Stomach (tissue), 9 donors: ENCODE measurements around the gene ETV3L. TPM values are rescaled to one million over a fixed set of nuclear protein-coding genes. Genes with fewer than 3 reads are reported as not detected.

Source experiments
- DNase-seq, 2 donors: peaks; one replicate each; pipeline versions ENCODE4 v3.0.0 to v3.0.0-alpha.2; 2013 to 2019
- H3K27ac ChIP-seq, 5 donors: fragments of 200-600 bp in 4 of 5; sonication (generic) in 4 of 5; one replicate each; pipeline ENCODE4 v1.5.1; 2013 to 2019; ENCODE audit warnings: mild to moderate bottlenecking in 1 of 5, moderate library complexity in 1 of 5
- H3K27me3 ChIP-seq, 3 donors: fragments of 200-600 bp; sonication (generic); one replicate each; pipeline ENCODE4 v1.5.1; 2017 to 2019; ENCODE audit warnings: mixed run types in 1 of 3
- H3K36me3 ChIP-seq, 4 donors: fragments of 200-600 bp; sonication (generic); 1 replicate in 3 of 4; 2 replicates in 1 of 4; pipeline ENCODE4 v1.5.1; 2016 to 2019
- H3K4me1 ChIP-seq, 4 donors: fragments of 200-600 bp; sonication (generic); one replicate each; pipeline ENCODE4 v1.5.1; 2016 to 2019
- H3K4me3 ChIP-seq, 4 donors: fragments of 200-600 bp; sonication (generic) in 3 of 4; one replicate each; pipeline ENCODE4 v1.5.1; 2016 to 2019; ENCODE audit warnings: mild to moderate bottlenecking in 1 of 4
- H3K9me3 ChIP-seq, 4 donors: fragments of 200-600 bp; sonication (generic); one replicate each; pipeline ENCODE4 v1.5.1; 2016 to 2019
- CTCF ChIP-seq, 7 experiments: fragments of 450-650 bp in 4 of 7; fragments of 200-600 bp in 3 of 7; sonication (generic) in 3 of 7; IDR thresholded peaks; one replicate each; pipeline ENCODE4 v1.5.1; 2016 to 2019; ENCODE audit warnings: antibody characterized with exemption in 7 of 7, control low read depth in 2 of 7, mild to moderate bottlenecking in 1 of 7
- EP300 ChIP-seq: sonication (generic); formaldehyde crosslinking; IDR thresholded peaks from one replicate; pipeline ENCODE4 v1.6.1; 2017; ENCODE audit warnings: antibody characterized with exemption
- POLR2A ChIP-seq, 4 donors: fragments of 450-650 bp; IDR thresholded peaks; one replicate each; pipeline ENCODE4 v1.6.1; 2016; ENCODE audit warnings: antibody characterized with exemption in 4 of 4, control low read depth in 2 of 4, mild to moderate bottlenecking in 1 of 4, moderate library complexity in 1 of 4
- POLR2AphosphoS5 ChIP-seq, 3 donors: sonication (generic); formaldehyde crosslinking; IDR thresholded peaks; one replicate each; pipeline ENCODE4 v1.6.1; 2016; ENCODE audit warnings: antibody characterized with exemption in 3 of 3
- WGBS, 5 donors: extraction: QIAGEN DNeasy Blood & Tissue Kit in 3 of 5; methylation state at CpG; one replicate each; pipeline versions ENCODE4 v1.1.5 to v1.1.7; 2013 to 2018; 5-methylcytosine and 5-hydroxymethylcytosine counted together
- intact Hi-C: fragments of 100-400 bp; cut with DNase I; formaldehyde crosslinking; loops from one replicate; pipeline ENCODE4 v1.15.1; 2023; ENCODE audit warnings: low total_unique reads
- polyA plus RNA-seq, 3 donors: library from polyadenylated mRNA; stranded (reverse); fragments of 200-250 nt; gene quantifications; one replicate each; pipeline ENCODE4 v1.2.3, GENCODE V29; 2013
- total RNA-seq, 5 donors: library from RNA; depleted of rRNA; stranded (reverse); fragments of >200 nt; gene quantifications; one replicate each; pipeline versions ENCODE4 v1.1.0 to v1.2.3, GENCODE V29; 2014 to 2016
- donor health status: healthy with polysubstance abuse.
- donor health status: Bipolar disorder and iron deficiency.
- donor health status: healthy.

Gene ETV3L
- total and polyA plus RNA-seq, 8 donors = not detected

DNA sequence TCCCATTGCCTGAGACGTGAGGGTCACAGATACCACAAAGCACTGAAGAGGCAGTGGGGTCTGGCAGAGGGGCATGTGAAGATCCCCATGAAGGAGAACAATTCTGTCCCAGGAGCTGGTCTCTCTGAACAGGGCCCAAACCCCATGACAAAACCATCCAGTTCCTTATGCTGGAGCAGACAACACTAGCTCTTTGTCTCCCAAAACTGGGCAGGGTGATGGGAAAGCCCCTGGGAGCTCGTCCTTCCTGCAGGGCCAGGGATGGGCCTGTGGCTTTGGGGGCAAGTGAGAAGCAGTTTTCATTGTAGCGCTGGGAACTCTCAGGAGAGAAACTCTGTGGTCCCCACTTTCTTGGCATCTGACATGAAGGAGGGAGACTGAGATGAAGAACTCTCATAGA, 8.8 kb downstream of the ETV3L start:
- TF ChIP-seq POLR2A (IDR thresholded peaks at IDR 0.05) (no peak), POLR2AphosphoS5 (IDR thresholded peaks at IDR 0.05) (no peak), EP300 (no peak), CTCF (IDR thresholded peaks at IDR 0.05) (no peak)
- peaks cover 3 to 15% (median 11%) of the 10 kb centered on the region in 4 donors for H3K4me1 ChIP-seq
- DNase-seq = no peak
- H3K36me3 ChIP-seq = no peaks in the 10 kb centered on the region
- intact Hi-C loops = no loop called here
- no peak overlapping the region for H3K4me3 ChIP-seq
- H3K9me3 ChIP-seq = no peaks in the 10 kb centered on the region
- 59 to 68% (median 62%) methylated on average over 3 of the region's 3 CpGs for WGBS, 5 donors
- H3K27ac ChIP-seq = no peak overlapping the region
- peaks cover 0 to 5% (median 0%) of the 10 kb centered on the region in 3 donors for H3K27me3 ChIP-seq

- H3K27ac ChIP-seq = no peak overlapping the region
- DNase-seq = peak; percentile 92 to 95
- intact Hi-C loops = no loop called here
- H3K27me3 ChIP-seq = peaks cover 0 to 5% (median 0%) of the 10 kb centered on the region in 3 donors
- TF ChIP-seq EP300 = no peak
- TF ChIP-seq POLR2AphosphoS5 (IDR thresholded peaks at IDR 0.05) = peak in 1 of 3 donors; percentile 38
- no peak for TF ChIP-seq POLR2A (IDR thresholded peaks at IDR 0.05)
- TF ChIP-seq CTCF (IDR thresholded peaks at IDR 0.05) = peak in 5 of 7 experiments; percentile 85 to 96 (median 91)
- 15 to 23% (median 20%) methylated on average over 8 to 10 of the region's 10 CpGs for WGBS, 5 donors
- H3K4me1 ChIP-seq = peaks cover 3 to 15% (median 11%) of the 10 kb centered on the region in 4 donors
- no peaks in the 10 kb centered on the region for H3K9me3 ChIP-seq
- no peaks in the 10 kb centered on the region for H3K36me3 ChIP-seq
- no peak overlapping the region for H3K4me3 ChIP-seq
Measured at GRCh38 chr1:157090196-157090647, 9.4 kb downstream of the ETV3L start.

- Histone ChIP-seq H3K4me3 (no peak overlapping the region), H3K27ac (no peak overlapping the region), H3K27me3 (peaks cover 0 to 5% (median 0%) of the 10 kb centered on the region in 3 donors), H3K9me3 (no peaks in the 10 kb centered on the region), H3K36me3 (no peaks in the 10 kb centered on the region), H3K4me1 (peaks cover 3 to 15% (median 11%) of the 10 kb centered on the region in 4 donors)
- peak in 1 of 2 donors; percentile 24 for DNase-seq
- intact Hi-C loops = loop anchor here (2.0 kb wide), 1 partner anchor 67 kb away; no protein-coding TSS in a partner anchor
- 81 to 87% (median 87%) methylated on average over 9 of the region's 9 CpGs for WGBS, 5 donors
- TF ChIP-seq CTCF (IDR thresholded peaks at IDR 0.05) = no peak
- no peak for TF ChIP-seq POLR2AphosphoS5 (IDR thresholded peaks at IDR 0.05)
- no peak for TF ChIP-seq EP300
- no peak for TF ChIP-seq POLR2A (IDR thresholded peaks at IDR 0.05)
Measured at GRCh38 chr1:157089789-157090188, 9.8 kb downstream of the ETV3L start.

DNA sequence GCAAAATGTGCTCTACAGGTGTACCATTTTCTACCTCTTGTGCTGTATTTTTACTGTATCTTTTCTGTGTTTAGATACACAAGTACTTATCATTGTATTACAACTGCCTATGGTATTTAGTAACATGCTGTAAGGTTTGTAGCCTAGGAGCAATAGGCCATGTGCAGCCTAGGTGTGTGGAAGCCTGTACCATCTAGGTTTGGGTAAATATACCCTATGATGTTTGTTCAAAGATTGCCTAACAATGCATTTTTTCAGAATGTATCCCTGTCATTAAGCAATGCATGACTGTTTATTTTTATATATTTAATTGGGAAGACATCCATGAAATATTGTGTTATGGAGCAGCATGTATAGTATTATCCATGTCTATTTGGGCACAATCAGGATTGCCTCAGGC, 11.0 kb downstream of the ETV3L start:
- peaks cover 0 to 5% (median 0%) of the 10 kb centered on the region in 3 donors for H3K27me3 ChIP-seq
- no peak for DNase-seq
- no peaks in the 10 kb centered on the region for H3K9me3 ChIP-seq
- intact Hi-C loops = loop anchor here (2.0 kb wide), 1 partner anchor 68 kb away; no protein-coding TSS in a partner anchor
- no peaks in the 10 kb centered on the region for H3K36me3 ChIP-seq
- TF ChIP-seq POLR2A (IDR thresholded peaks at IDR 0.05) (no peak), POLR2AphosphoS5 (IDR thresholded peaks at IDR 0.05) (peak in 1 of 3 donors; percentile 12)
- H3K27ac ChIP-seq = no peak overlapping the region
- H3K4me1 ChIP-seq = peaks cover 3 to 15% (median 11%) of the 10 kb centered on the region in 4 donors
- no peak overlapping the region for H3K4me3 ChIP-seq

DNA sequence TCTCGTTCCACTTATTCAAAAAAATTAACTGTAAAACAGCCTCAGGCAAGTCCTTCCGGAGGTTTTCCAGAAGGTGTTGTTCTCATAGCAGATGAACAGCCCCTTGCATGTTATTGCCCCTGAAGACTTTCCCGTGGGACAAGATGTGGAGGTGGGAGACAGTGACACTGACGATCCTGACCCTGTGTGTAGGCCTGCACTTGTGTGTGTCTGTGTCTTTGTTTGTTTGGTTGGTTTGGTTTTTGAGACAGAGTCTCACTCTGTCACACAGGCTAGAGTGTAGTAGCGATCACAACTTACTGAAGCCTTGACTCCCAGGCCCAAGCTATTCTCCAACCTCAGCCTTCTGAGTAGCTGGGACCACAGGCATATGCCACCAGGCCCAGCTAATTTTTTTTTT, 12.6 kb downstream of the ETV3L start:
- Histone ChIP-seq H3K27ac (no peak overlapping the region), H3K4me1 (peaks cover 0 to 12% (median 3%) of the 10 kb centered on the region in 4 donors), H3K36me3 (no peaks in the 10 kb centered on the region), H3K27me3 (peaks cover 0 to 5% (median 0%) of the 10 kb centered on the region in 3 donors), H3K9me3 (no peaks in the 10 kb centered on the region), H3K4me3 (no peak overlapping the region)
- WGBS, 5 donors = 86 to 95% (median 92%) methylated on average over 5 of the region's 5 CpGs
- intact Hi-C loops = no loop called here
- TF ChIP-seq CTCF (IDR thresholded peaks at IDR 0.05) (no peak), POLR2A (IDR thresholded peaks at IDR 0.05) (no peak), POLR2AphosphoS5 (IDR thresholded peaks at IDR 0.05) (no peak), EP300 (no peak)
- no peak for DNase-seq
